T-helper 1 cell treated with Interleukin-12 subunit alpha and Interleukin-12 subunit beta and Interleukin-4 antibody, amounts not matched to agents 30 μg/mL and 1 μg/mL, for 36 hours (primary cell): ENCODE measurements around the gene ZNHIT6.

Experiments used
- H3K27ac Mint-ChIP-seq: one replicate; pipeline ENCODE4 v1.8.0; 2021; ENCODE audit warnings: mild to moderate bottlenecking, mixed read lengths
- H3K27me3 Mint-ChIP-seq: one replicate; pipeline ENCODE4 v1.8.0; 2021; ENCODE audit warnings: low read depth, mixed read lengths
- H3K36me3 Mint-ChIP-seq: one replicate; pipeline ENCODE4 v1.8.0; 2021; ENCODE audit warnings: low read depth, mixed read lengths
- H3K4me1 Mint-ChIP-seq: one replicate; pipeline ENCODE4 v1.8.0; 2021; ENCODE audit warnings: low read depth, mixed read lengths
- H3K4me3 Mint-ChIP-seq: one replicate; pipeline ENCODE4 v1.8.0; 2021; ENCODE audit warnings: mild to moderate bottlenecking, moderate library complexity, mixed read lengths
- H3K9me3 Mint-ChIP-seq: one replicate; pipeline ENCODE4 v1.8.0; 2021; ENCODE audit warnings: mixed read lengths

Gene ZNHIT6

GRCh38 chr1:85617633-85618100, 90.6 kb downstream of the ZNHIT6 start:
- Mint-ChIP-seq H3K9me3 (peaks cover 28% of the 10 kb centered on the region), H3K27ac (no peak overlapping the region), H3K4me3 (no peak overlapping the region), H3K36me3 (peaks cover 7% of the 10 kb centered on the region), H3K27me3 (no peaks in the 10 kb centered on the region), H3K4me1 (peaks cover 1% of the 10 kb centered on the region)

GRCh38 chr1:85616736-85617135, 91.5 kb downstream of the ZNHIT6 start:
- peaks cover 3% of the 10 kb centered on the region for H3K36me3 Mint-ChIP-seq
- H3K27me3 Mint-ChIP-seq = no peaks in the 10 kb centered on the region
- no peak overlapping the region for H3K27ac Mint-ChIP-seq
- H3K9me3 Mint-ChIP-seq = peaks cover 21% of the 10 kb centered on the region
- no peak overlapping the region for H3K4me3 Mint-ChIP-seq
- no peaks in the 10 kb centered on the region for H3K4me1 Mint-ChIP-seq

- H3K27ac Mint-ChIP-seq = no peak overlapping the region
- H3K27me3 Mint-ChIP-seq = no peaks in the 10 kb centered on the region
- no peak overlapping the region for H3K4me3 Mint-ChIP-seq
- H3K36me3 Mint-ChIP-seq = peaks cover 1% of the 10 kb centered on the region
- peaks cover 18% of the 10 kb centered on the region for H3K9me3 Mint-ChIP-seq
- no peaks in the 10 kb centered on the region for H3K4me1 Mint-ChIP-seq
Measured at GRCh38 chr1:85616364-85616705, 91.9 kb downstream of the ZNHIT6 start.

GRCh38 chr1:85615586-85616363, 92.5 kb downstream of the ZNHIT6 start:
- Mint-ChIP-seq H3K36me3 (no peaks in the 10 kb centered on the region), H3K27me3 (no peaks in the 10 kb centered on the region)

GRCh38 chr1:85612704-85613361, 95.4 kb downstream of the ZNHIT6 start:
- no peaks in the 10 kb centered on the region for H3K9me3 Mint-ChIP-seq
- H3K27me3 Mint-ChIP-seq = no peaks in the 10 kb centered on the region
- no peaks in the 10 kb centered on the region for H3K4me1 Mint-ChIP-seq
- H3K27ac Mint-ChIP-seq = no peak overlapping the region
- no peaks in the 10 kb centered on the region for H3K36me3 Mint-ChIP-seq
- no peak overlapping the region for H3K4me3 Mint-ChIP-seq

More at GRCh38 chr1:85615586-85616363, 92.5 kb downstream of the ZNHIT6 start:
- no peak overlapping the region for H3K27ac Mint-ChIP-seq
- peaks cover 12% of the 10 kb centered on the region for H3K9me3 Mint-ChIP-seq
- no peaks in the 10 kb centered on the region for H3K4me1 Mint-ChIP-seq
- no peak overlapping the region for H3K4me3 Mint-ChIP-seq

GRCh38 chr1:85611856-85612255, 96.4 kb downstream of the ZNHIT6 start:
- H3K27me3 Mint-ChIP-seq = no peaks in the 10 kb centered on the region
- H3K4me1 Mint-ChIP-seq = no peaks in the 10 kb centered on the region
- no peaks in the 10 kb centered on the region for H3K9me3 Mint-ChIP-seq
- H3K27ac Mint-ChIP-seq = no peak overlapping the region
- no peak overlapping the region for H3K4me3 Mint-ChIP-seq
- H3K36me3 Mint-ChIP-seq = no peaks in the 10 kb centered on the region

- Mint-ChIP-seq H3K9me3 (no peaks in the 10 kb centered on the region), H3K4me3 (no peak overlapping the region), H3K36me3 (no peaks in the 10 kb centered on the region), H3K27me3 (no peaks in the 10 kb centered on the region), H3K4me1 (no peaks in the 10 kb centered on the region), H3K27ac (no peak overlapping the region)
Measured at GRCh38 chr1:85611425-85611824, 96.8 kb downstream of the ZNHIT6 start.

- Mint-ChIP-seq H3K27ac (no peak overlapping the region), H3K36me3 (no peaks in the 10 kb centered on the region), H3K4me1 (no peaks in the 10 kb centered on the region), H3K9me3 (no peaks in the 10 kb centered on the region), H3K4me3 (no peak overlapping the region), H3K27me3 (no peaks in the 10 kb centered on the region)
Measured at GRCh38 chr1:85609976-85610375, 98.3 kb downstream of the ZNHIT6 start.

- Mint-ChIP-seq H3K36me3 (no peaks in the 10 kb centered on the region), H3K27ac (no peak overlapping the region), H3K4me3 (no peak overlapping the region), H3K9me3 (no peaks in the 10 kb centered on the region), H3K4me1 (no peaks in the 10 kb centered on the region), H3K27me3 (no peaks in the 10 kb centered on the region)
Measured at GRCh38 chr1:85608851-85609250, 99.4 kb downstream of the ZNHIT6 start.

- H3K9me3 Mint-ChIP-seq = no peaks in the 10 kb centered on the region
- no peak overlapping the region for H3K27ac Mint-ChIP-seq
- H3K4me3 Mint-ChIP-seq = no peak overlapping the region
- no peaks in the 10 kb centered on the region for H3K36me3 Mint-ChIP-seq
- no peaks in the 10 kb centered on the region for H3K27me3 Mint-ChIP-seq
- no peaks in the 10 kb centered on the region for H3K4me1 Mint-ChIP-seq
Measured at GRCh38 chr1:85607921-85608265, 100.3 kb downstream of the ZNHIT6 start.

- H3K27me3 Mint-ChIP-seq = no peaks in the 10 kb centered on the region
- no peak overlapping the region for H3K27ac Mint-ChIP-seq
- no peaks in the 10 kb centered on the region for H3K36me3 Mint-ChIP-seq
- H3K4me3 Mint-ChIP-seq = no peak overlapping the region
- H3K9me3 Mint-ChIP-seq = no peaks in the 10 kb centered on the region
- no peaks in the 10 kb centered on the region for H3K4me1 Mint-ChIP-seq
Measured at GRCh38 chr1:85607126-85607920, 100.9 kb downstream of the ZNHIT6 start.

GRCh38 chr1:85606414-85606800, 101.8 kb downstream of the ZNHIT6 start:
- Mint-ChIP-seq H3K27me3 (no peaks in the 10 kb centered on the region), H3K36me3 (no peaks in the 10 kb centered on the region), H3K9me3 (no peaks in the 10 kb centered on the region), H3K4me3 (no peak overlapping the region), H3K27ac (no peak overlapping the region), H3K4me1 (no peaks in the 10 kb centered on the region)

- no peak overlapping the region for H3K27ac Mint-ChIP-seq
- H3K9me3 Mint-ChIP-seq = peaks cover 2% of the 10 kb centered on the region
- no peaks in the 10 kb centered on the region for H3K4me1 Mint-ChIP-seq
- no peak overlapping the region for H3K4me3 Mint-ChIP-seq
- H3K27me3 Mint-ChIP-seq = no peaks in the 10 kb centered on the region
- no peaks in the 10 kb centered on the region for H3K36me3 Mint-ChIP-seq
Measured at GRCh38 chr1:85605484-85606413, 102.5 kb downstream of the ZNHIT6 start.
